Putamen (tissue), 1 donor: ENCODE data around the gene ZCCHC7.
"Not testable (repeated sequence)": the region's sequence is repeated elsewhere in the genome, so short reads cannot be mapped to it uniquely, and the experiment has no call there.

Experiments used
- DNase-seq: peaks from one replicate; pipeline ENCODE4 v3.0.0-alpha.2; 2016; ENCODE audit warnings: low spot score

Gene ZCCHC7

GRCh38 chr9:37251452-37251851 lies 131.1 kb downstream of the ZCCHC7 start:
- DNase-seq: no peak

DNA sequence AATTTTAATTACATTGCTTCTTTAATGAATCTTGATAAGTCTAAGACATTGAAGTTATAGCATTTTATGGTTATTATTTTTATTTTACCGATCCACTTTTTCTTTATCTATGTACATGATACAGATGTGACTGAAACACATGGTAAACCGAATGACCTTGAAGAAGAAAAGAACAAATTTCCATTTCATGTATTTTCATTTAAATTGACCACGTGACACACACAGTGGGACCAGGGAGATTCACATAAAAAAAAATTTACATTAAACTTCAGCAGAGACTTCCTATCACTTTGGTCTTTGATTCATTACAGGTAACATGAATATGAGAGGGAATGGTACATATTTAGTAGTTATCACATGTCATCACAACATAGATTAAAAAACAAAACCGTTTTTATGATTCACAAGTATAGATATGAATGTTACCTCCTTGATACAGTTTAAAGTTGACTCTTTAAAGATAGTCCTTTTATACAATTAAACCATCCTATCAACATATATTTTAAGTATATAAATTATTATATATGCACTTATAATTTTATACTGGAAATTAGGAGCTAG lies 133.1 kb downstream of the ZCCHC7 start:
- DNase-seq: no peak

DNA sequence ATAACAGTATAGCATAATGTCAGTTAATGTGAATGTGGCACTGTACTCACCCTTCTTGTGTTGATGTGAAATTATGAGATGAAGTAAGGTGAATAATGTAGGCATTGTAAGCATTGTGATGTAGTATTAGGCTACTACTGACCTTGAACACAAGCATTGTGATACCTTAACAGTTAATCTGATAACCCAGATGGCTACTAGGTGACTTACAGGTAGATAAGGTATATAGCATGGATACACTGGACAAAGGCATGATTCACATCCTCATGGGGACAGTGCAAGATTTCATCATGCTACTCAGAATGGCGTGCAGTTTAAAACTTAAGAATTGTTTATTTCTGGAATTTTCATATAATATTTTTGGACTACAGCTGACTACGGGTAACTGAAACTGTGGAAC lies 134.8 kb downstream of the ZCCHC7 start:
- no peak for DNase-seq

DNA sequence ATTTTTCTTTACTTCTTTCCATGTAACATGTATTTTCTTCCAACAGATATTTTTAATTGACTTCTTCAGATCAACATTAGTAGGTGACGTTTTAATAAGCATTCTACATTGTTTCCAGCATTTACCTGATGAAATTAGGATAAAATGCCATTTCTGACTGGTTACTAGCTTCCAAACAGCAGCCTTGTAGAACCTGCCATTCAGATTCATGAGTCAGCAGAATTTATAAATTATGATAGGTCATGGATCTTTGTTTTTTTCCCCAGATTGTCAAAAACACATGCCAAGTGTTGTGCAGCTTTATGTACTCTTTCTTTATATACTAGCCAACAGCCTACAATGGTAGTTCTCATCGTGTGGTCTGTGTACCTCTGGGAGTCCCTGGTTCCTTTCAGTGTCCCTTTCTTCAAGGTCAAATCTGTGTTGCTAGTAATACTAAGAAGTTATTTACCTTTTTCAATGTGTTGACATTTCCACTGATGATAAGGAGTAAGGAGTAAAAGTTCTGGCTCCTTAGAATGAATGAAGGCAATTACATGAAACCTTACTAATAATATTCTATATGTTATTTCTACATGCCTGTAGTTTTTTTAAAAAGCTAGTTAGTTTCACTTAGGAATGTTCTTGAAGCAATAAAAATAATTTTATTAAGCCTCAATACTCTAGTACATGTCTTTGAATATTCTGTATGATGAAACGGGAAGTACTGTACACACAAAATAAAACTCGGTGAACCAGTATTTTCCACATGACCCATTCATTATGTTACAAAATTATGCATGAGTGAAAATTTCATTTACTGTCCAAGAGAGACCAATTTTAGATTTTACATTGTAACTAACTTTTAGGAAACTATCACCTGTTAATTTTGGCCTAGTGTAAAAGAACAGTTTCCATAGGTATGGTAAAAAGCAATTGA lies 135.8 kb downstream of the ZCCHC7 start:
- no peak for DNase-seq

GRCh38 chr9:37259951-37260350 lies 139.6 kb downstream of the ZCCHC7 start:
- DNase-seq: no peak

DNA sequence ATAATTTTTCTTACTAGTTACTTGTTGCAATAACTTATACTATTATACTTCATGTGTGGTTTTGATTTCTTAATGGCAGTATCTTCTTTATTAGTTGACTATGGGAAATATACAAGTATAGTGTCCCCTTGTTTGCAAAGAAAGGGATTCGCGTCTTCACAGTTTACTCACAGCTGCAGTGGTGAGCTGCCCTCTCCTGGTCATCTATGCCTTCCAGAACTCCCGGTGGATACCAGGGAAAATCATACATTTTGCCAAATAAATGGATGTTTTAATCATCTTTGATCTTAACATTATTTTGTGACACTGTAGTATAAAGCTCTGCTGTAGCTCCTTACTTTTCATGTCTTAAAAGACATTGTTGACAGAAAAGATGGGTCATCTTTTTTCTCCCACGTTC lies 142.0 kb downstream of the ZCCHC7 start:
- peak; percentile 3 for DNase-seq

- DNase-seq: no peak
Measured at GRCh38 chr9:37264539-37264938, 144.2 kb downstream of the ZCCHC7 start.

DNA sequence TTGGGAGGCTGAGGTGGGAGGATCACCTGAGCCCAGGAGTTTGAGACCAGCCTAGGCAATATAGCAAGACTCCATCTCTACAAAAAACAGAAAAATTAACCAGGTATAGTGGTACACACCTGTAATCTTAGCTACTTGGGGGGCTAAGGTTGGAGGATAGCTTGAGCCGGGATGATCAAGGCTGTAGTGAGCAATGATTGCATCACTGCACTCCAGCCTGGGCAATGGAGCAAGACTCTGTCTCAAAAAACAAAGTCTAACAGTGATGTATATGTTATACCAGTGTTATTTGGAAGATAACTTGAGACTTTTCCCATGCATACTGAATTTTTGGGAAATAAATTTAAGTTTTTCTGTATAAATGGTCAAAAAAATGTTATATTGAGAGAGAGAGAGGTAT lies 146.3 kb downstream of the ZCCHC7 start:
- no peak for DNase-seq

GRCh38 chr9:37269221-37269620 lies 148.8 kb downstream of the ZCCHC7 start:
- DNase-seq: no peak

DNA sequence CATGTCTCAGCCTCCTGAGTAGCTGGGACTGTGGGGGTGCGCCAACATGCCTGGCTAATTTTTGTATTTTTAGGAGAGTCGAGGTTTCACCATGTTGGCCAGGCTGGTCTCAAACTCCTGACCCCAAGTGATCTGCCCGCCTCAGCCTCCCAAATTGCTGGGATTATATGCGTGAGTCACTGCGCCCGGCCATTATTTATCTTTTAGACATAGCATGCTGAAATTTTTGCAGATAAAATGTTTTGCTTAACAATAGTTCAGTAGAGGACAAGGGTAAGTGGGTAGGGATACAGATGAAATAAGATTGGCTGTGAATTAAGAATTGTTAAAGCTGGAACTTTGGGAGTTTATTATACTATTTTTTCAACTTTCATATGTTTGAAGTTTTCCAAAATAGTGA lies 151.3 kb downstream of the ZCCHC7 start:
- no peak for DNase-seq

DNA sequence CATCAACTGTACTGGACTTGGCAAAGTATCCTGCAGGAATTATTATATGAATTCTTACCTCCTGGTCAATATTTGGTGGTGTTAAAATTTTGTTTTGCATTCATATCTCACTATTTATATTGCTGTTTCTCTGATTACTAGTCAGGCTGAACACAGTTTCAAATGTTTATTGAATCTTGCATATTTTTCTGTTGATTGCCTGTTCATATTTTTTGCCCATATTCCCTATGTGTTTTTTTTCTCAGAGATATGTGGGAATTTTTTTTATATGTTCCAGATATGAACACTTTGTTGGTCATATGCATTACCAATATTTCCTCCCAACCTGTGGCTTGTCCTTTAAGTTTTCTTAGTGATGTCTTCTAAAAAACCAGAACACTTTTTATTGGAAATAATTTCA lies 153.2 kb downstream of the ZCCHC7 start:
- DNase-seq: no peak

DNA sequence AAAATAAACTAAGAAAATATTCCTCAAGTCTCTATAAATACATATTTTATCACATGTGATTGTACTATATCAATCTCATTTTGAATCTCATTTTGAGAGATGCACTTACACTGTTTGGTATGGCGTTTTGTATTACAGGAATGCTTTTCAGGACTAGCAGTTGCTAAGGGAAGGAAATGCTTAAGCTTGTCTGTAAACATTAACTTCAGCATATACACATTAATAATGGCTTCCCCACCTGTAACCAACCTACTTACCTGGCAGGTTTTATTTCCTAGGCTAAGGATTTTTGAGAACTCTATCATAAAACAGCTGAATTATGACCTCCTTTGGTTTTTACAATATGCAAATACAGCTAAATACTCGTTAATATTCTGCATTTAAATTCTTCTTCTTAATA lies 161.2 kb downstream of the ZCCHC7 start:
- no peak for DNase-seq

GRCh38 chr9:37283730-37284325 lies 163.5 kb downstream of the ZCCHC7 start:
- no peak for DNase-seq

DNA sequence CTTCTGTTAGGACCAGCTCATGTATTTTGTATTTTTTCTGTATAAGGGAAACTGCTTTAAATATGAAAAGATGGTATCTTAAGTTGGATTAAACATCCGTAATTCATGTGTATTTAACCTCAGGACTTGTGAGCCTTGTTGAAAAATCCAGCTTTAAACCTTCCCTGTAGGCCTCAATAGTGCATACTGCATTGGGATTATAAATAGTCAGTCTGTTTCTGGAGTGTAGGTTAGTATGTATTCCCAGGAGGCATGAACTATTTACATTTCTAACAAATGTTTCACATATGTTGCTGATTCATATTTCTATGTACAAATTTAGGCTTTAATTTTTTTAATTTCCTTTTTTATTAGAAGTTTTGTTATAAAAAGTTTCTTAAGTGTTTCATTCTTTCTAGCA lies 164.3 kb downstream of the ZCCHC7 start:
- DNase-seq: no peak

DNA sequence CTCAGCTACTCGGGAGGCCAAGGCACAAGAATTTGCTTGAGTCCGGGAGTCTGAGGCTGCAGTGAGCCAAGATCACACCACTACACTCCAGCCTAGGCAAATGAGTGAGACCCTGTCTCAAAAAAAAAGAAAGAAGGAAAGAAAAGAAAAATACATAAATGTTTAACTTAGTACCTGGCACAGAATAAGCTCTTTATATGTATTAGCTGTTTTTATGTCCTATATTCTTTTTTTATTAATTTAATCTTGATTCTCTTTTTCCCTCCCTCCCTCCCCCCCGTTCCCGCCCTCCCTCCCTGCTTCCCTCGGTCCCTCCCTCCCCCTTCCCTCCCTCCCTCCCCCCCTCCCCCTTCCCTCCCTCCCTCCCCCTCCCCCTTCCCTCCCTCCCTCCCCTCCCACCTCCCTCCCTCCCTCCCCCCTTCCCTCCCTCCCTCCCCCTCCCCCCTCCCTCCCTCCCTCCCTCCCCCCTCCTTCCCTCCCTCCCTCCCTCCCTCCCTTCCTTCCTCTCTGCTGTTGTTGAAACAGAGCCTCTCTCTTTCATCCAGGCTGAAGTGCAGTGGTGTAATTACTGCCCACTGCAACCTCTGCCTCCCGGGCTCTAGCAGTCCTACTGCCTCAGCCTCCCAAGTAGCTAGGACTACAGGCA lies 166.3 kb downstream of the ZCCHC7 start:
- no peak for DNase-seq

DNA sequence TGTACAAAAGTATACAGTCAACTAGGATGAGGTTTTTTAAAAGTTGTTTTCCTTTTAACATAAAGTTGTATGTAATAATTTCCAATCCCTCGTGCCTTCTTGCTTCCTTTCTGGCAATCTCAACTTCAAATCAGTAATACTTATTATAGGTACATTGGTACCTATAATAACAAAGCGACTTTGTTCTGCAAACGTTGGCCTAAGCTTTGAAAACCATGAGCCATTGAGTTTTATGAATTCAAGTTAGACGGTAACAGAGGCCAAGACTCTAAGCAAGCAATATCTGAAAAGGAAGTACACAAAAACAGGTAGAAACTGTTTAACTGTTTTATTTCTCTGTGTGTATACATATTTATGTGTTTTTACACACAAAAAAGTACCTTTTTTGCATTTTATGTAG lies 166.9 kb downstream of the ZCCHC7 start:
- no peak for DNase-seq

DNA sequence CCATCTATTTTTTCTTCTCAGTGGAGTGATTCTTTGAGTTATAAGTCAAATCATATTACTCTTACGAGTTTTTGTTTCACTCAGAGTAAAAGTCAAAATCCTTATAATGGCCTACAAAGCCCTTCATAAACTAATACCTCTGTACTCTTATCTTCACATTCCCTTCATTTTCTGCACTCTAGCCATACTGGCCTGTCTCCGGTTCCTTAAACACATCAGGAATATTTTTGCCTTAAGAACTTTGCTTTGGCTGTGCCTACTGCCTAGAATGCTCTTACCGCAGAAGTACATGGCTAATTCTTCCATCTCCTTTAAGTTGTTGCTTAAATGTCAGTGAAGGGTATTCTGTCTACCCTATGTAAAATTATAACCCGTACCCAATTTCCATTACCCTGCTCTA lies 169.3 kb downstream of the ZCCHC7 start:
- no peak for DNase-seq

DNA sequence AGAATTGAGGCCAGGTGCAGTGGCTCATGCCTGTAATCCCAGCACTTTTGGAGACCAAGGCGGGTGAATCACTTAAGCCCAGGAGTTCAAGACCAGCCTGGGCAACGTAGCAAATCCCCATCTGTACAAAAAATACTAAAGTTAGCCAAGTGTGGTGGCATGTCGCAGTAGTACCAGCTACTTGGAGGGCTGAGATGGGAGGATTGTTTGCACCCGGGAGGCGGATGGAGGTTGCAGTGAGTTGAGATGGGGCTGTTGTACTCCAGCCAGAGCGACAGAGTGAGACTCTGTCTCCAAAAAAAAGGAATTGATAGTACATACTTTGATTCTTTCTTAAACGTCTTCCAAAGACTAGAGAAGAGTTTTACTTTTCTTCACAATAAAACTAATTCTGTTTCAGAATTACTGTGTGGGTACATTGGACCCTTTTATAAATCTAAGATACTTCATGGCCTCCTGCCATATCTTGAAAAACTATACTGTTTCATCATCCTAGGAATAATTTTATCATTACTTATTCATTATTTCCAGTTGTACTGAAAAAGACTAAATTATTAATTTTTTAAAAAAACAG lies 170.1 kb downstream of the ZCCHC7 start:
- no peak for DNase-seq

GRCh38 chr9:37290940-37291485 lies 170.6 kb downstream of the ZCCHC7 start:
- no peak for DNase-seq

- DNase-seq: not testable (repeated sequence)
Measured at GRCh38 chr9:37291612-37292238, 171.4 kb downstream of the ZCCHC7 start.

DNA sequence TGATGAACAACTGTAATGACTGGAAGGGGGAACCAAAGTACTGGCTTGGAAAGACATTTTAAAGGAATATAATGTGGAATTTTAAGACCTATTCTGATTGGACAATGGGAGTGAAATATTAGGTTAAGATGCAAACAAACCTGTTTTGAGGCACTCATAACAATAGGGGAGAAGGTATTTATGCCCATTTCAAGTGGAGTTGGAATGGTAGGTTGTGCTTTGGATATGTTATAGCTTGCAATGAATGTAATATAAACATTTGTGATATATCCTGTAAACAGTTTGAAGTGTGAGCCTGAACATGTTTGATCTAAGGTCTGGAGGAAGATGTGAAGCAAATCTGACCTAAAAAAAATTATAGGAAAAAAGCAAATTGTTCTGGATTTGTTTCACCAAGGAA lies 172.5 kb downstream of the ZCCHC7 start:
- no peak for DNase-seq
